Endothelial cell (in vitro differentiated cells): ENCODE measurements around the gene CKAP4. TPM values are rescaled to one million over a fixed set of nuclear protein-coding genes. Genes with fewer than 3 reads are reported as not detected.

Source experiments
- DNase-seq: peaks from one replicate; pipeline ENCODE4 v3.0.0; 2021; ENCODE audit warnings: low spot score
- H3K27ac Mint-ChIP-seq: one replicate; pipeline ENCODE4 v1.8.0; 2021; ENCODE audit warnings: mixed read lengths, inconsistent platforms; ENCODE audit not compliant: unreplicated experiment
- H3K27me3 Mint-ChIP-seq: one replicate; pipeline ENCODE4 v1.8.0; 2021; ENCODE audit warnings: mild to moderate bottlenecking, moderate library complexity, mixed read lengths, inconsistent platforms; ENCODE audit not compliant: unreplicated experiment
- H3K36me3 Mint-ChIP-seq: one replicate; pipeline ENCODE4 v1.8.0; 2021; ENCODE audit warnings: mild to moderate bottlenecking, low read depth, mixed read lengths, inconsistent platforms; ENCODE audit not compliant: unreplicated experiment
- H3K4me1 Mint-ChIP-seq: one replicate; pipeline ENCODE4 v1.8.0; 2021; ENCODE audit warnings: mild to moderate bottlenecking, mixed read lengths, inconsistent platforms; ENCODE audit not compliant: unreplicated experiment
- H3K4me3 Mint-ChIP-seq: one replicate; pipeline ENCODE4 v1.8.0; 2021; ENCODE audit warnings: mild to moderate bottlenecking, mixed read lengths, inconsistent platforms; ENCODE audit not compliant: unreplicated experiment
- H3K9me3 Mint-ChIP-seq: one replicate; pipeline ENCODE4 v1.8.0; 2021; ENCODE audit warnings: mixed read lengths, inconsistent platforms; ENCODE audit not compliant: unreplicated experiment
- total RNA-seq: library from RNA; stranded (reverse); fragmentation: NEBNext Ultra II Directional; extraction: Animal tissue kit (Norgen Biotek cat#: 25700); gene quantifications from one replicate; pipeline ENCODE4 v1.2.1, GENCODE V29; 2021; ENCODE audit not compliant: unreplicated experiment
- TF ChIP-seq, protein P1 (sequence below): fragments of 200-600 bp; sonication (generic); IDR thresholded peaks from one replicate; pipeline ENCODE4 v1.5.0; 2021; ENCODE audit warnings: antibody characterized with exemption; ENCODE audit not compliant: unreplicated experiment

The CKAP4 gene
- total RNA-seq, 1 donor from 2014 or later: 76.7 TPM

DNA sequence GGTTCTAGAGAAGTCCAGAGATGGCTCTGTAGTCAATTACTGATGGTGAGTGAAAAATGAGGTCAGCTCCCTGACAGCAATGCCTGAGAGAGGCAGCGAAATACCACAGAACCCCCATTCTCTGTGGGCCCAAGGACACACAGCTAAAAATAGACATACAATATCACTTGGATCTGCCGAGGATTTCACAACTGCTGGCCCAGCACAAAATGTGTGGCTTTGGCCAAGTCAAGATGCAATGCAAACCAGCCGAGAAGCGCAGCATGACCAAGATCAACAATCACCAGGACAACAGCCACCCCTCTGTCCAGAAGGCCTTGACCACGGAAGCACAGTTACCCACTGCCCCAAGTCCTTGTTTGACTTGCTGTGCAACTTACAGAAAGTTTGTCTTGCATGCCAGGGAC, 52.2 kb downstream of the CKAP4 start:
- Mint-ChIP-seq H3K27me3 (peaks cover 5% of the 10 kb centered on the region), H3K36me3 (no peaks in the 10 kb centered on the region), H3K9me3 (no peaks in the 10 kb centered on the region), H3K4me3 (no peak overlapping the region), H3K4me1 (no peaks in the 10 kb centered on the region), H3K27ac (no peak overlapping the region)
- TF ChIP-seq, protein P1, sequence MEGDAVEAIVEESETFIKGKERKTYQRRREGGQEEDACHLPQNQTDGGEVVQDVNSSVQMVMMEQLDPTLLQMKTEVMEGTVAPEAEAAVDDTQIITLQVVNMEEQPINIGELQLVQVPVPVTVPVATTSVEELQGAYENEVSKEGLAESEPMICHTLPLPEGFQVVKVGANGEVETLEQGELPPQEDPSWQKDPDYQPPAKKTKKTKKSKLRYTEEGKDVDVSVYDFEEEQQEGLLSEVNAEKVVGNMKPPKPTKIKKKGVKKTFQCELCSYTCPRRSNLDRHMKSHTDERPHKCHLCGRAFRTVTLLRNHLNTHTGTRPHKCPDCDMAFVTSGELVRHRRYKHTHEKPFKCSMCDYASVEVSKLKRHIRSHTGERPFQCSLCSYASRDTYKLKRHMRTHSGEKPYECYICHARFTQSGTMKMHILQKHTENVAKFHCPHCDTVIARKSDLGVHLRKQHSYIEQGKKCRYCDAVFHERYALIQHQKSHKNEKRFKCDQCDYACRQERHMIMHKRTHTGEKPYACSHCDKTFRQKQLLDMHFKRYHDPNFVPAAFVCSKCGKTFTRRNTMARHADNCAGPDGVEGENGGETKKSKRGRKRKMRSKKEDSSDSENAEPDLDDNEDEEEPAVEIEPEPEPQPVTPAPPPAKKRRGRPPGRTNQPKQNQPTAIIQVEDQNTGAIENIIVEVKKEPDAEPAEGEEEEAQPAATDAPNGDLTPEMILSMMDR: no peak
- DNase-seq: no peak

DNA sequence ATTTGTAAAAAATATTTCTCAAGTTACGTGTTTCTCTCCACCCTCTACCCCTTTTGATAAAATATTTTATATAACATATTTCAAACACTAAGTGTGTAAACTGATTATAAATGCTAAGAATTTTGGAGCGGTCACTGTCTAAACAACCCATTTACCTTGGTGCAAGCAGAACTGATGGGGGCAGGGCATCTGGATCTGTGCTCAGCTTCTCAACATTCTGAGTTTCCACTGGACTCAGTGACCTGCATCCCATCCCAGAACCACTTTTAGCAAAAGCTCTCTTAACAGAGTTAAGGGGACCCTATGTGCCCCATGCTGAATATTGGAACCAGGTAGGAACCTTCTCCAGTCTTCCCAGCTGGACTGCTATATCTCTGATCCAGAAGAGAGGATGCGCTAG, 53.5 kb downstream of the CKAP4 start:
- Mint-ChIP-seq H3K4me1 (no peaks in the 10 kb centered on the region), H3K27ac (no peak overlapping the region), H3K27me3 (peaks cover 2% of the 10 kb centered on the region), H3K9me3 (no peaks in the 10 kb centered on the region), H3K4me3 (no peak overlapping the region), H3K36me3 (no peaks in the 10 kb centered on the region)
- TF ChIP-seq, protein P1: no peak
- no peak for DNase-seq

DNA sequence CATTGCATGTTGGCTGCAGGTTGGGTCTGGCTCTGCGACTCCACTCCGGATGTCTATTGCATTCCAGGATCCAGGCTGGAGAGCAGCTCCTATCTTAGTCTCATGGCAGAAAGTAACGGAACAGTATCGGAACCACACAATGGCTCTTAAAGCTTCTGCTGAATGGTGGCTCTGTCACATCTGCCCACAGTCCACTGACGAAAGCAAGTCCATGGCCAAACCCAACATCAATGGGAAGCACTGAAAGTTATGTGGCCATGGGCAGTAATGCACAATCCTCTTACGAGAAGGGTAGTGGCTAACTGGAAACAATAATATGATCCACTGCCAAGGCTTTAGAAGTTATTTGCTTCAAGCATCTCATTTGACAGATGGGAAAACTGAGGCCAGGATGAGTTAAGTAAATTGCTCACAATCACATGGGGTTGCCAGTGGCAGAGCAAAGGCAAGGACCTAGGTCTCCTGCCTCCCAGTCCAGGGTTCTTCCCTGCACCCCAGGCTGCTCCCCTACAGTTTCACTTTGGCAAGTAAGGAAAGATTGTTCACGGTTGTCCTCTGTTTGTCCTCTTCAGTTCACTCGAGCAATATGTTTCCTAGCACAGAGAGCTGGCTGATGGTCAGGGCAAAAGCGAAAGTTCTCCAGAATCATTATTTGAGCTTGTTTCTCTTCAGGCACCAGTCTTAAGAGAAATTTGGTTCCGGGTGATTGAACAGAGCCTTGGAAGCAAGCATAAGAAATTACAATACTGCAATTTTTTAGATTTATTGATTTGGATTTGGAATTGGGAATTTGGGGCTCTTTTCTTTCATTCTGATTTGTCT, 54.2 kb downstream of the CKAP4 start:
- no peaks in the 10 kb centered on the region for H3K36me3 Mint-ChIP-seq
- H3K4me3 Mint-ChIP-seq: no peak overlapping the region
- H3K9me3 Mint-ChIP-seq: no peaks in the 10 kb centered on the region
- TF ChIP-seq, protein P1: no peak
- H3K4me1 Mint-ChIP-seq: no peaks in the 10 kb centered on the region
- no peak overlapping the region for H3K27ac Mint-ChIP-seq
- H3K27me3 Mint-ChIP-seq: peaks cover 2% of the 10 kb centered on the region
- no peak for DNase-seq

DNA sequence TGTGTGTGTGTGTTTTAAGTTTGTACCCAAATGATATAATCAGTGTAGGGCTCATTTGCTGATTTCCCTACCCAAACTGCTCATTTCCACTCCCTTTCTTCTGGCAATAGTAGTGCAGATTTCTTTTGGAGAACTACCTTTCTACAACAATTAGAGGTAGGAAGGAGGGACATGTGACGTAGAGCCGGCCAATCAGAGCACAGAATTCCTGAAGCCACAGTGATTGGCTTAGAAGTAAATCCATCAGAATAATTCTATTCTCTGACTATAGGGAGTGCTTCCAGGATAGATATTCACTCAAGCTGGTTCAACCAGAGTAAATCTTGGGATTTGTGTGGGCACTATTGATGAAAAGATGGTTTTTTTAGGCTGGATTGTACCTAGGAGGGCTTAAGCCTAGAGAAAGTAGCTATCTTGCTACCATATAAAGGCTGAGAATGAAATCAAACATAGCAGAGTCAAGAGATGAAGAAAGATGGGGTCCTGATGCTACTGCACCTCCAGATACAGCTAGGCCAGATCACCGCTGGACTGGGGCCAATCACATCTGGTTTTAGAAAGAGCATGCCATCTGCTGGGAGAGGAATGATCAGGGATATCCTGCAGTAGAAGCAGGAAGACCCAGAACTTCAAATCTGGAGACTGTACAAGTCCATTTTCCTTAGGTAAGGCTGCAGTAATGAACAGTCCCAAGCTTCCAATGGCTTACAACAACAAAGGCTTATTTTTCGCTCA, 55.0 kb downstream of the CKAP4 start:
- H3K36me3 Mint-ChIP-seq: no peaks in the 10 kb centered on the region
- no peaks in the 10 kb centered on the region for H3K4me1 Mint-ChIP-seq
- no peak overlapping the region for H3K4me3 Mint-ChIP-seq
- H3K9me3 Mint-ChIP-seq: no peaks in the 10 kb centered on the region
- H3K27me3 Mint-ChIP-seq: peaks cover 2% of the 10 kb centered on the region
- TF ChIP-seq, protein P1: no peak
- DNase-seq: no peak
- no peak overlapping the region for H3K27ac Mint-ChIP-seq

DNA sequence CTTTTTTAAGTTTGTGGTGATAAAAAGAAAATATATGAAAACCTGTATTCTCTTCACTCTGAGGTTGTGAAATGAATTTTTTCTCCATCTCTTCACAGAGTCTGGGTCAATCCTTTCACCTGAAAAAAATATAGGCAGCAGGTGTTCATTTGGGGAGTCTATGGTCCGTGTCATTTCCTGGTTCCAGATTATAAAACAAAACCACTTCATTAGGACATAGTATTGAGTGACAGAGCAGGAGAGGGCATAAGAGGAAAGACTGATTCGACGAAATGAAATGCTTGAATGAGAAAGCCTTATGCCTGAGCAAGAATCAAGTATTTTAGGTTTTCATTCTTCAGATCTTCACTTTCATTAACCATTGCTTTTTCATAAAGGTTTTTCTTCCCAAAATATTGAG, 57.2 kb downstream of the CKAP4 start:
- Mint-ChIP-seq H3K36me3 (no peaks in the 10 kb centered on the region), H3K27ac (no peak overlapping the region), H3K4me1 (no peaks in the 10 kb centered on the region), H3K4me3 (no peak overlapping the region), H3K9me3 (no peaks in the 10 kb centered on the region), H3K27me3 (no peaks in the 10 kb centered on the region)
- no peak for DNase-seq
- TF ChIP-seq, protein P1: no peak
